Heart right ventricle (tissue), 16 donors: Measurements from ENCODE around the gene PPP1R15A. TPM values are rescaled to one million over a fixed set of nuclear protein-coding genes. Genes with fewer than 3 reads are reported as not detected.
"Not testable (repeated sequence)": the region's sequence is repeated elsewhere in the genome, so short reads cannot be mapped to it uniquely, and the experiment has no call there.

ENCODE experiments used
- ATAC-seq, 8 donors: fragments of 200-7000 bp; cut with Tn5 transposase; one replicate each; pipeline ENCODE4 v1.9.1; 2020; ENCODE audit warnings: mild to moderate bottlenecking in 8 of 8, moderate library complexity in 8 of 8, moderate number of reproducible peaks in 1 of 8
- DNase-seq, 2 donors: peaks; one replicate each; pipeline ENCODE4 v3.0.0-alpha.2; 2020
- H3K27ac ChIP-seq, 10 donors: fragments of 200-600 bp; sonication (generic) in 2 of 10; one replicate each; pipeline versions ENCODE4 v1.5.0 to v1.8.0; 2020 to 2022; ENCODE audit warnings: mild to moderate bottlenecking in 3 of 10
- H3K27me3 ChIP-seq, 7 donors: fragments of 200-600 bp; one replicate each; pipeline ENCODE4 v1.8.0; 2021 to 2022; ENCODE audit warnings: mild to moderate bottlenecking in 2 of 7
- H3K36me3 ChIP-seq, 9 donors: fragments of 200-600 bp; sonication (generic) in 1 of 9; one replicate each; pipeline versions ENCODE4 v1.5.0 to v1.8.0; 2020 to 2022; ENCODE audit warnings: mild to moderate bottlenecking in 2 of 9
- H3K4me1 ChIP-seq, 9 donors: fragments of 200-600 bp; sonication (generic) in 1 of 9; one replicate each; pipeline versions ENCODE4 v1.5.0 to v1.8.0; 2020 to 2022; ENCODE audit warnings: mild to moderate bottlenecking in 4 of 9
- H3K4me3 ChIP-seq, 10 donors: fragments of 200-600 bp; sonication (generic) in 2 of 10; one replicate each; pipeline versions ENCODE4 v1.5.0 to v1.8.0; 2020 to 2022; ENCODE audit warnings: mild to moderate bottlenecking in 7 of 10, moderate library complexity in 2 of 10
- H3K9me3 ChIP-seq, 11 donors: fragments of 200-600 bp in 10 of 11; sonication (generic) in 2 of 11; one replicate each; pipeline versions ENCODE4 v1.5.0 to v1.8.0; 2013 to 2022; ENCODE audit warnings: mild to moderate bottlenecking in 2 of 11, control low read depth in 1 of 11, moderate library complexity in 1 of 11
- CTCF ChIP-seq, 9 donors: fragments of 200-600 bp; sonication (generic) in 2 of 9; IDR thresholded peaks; one replicate each; pipeline versions ENCODE4 v1.5.0 to v1.8.0; 2021 to 2022; ENCODE audit warnings: antibody characterized with exemption in 9 of 9, mild to moderate bottlenecking in 5 of 9, moderate library complexity in 1 of 9
- WGBS, 2 donors: extraction: QIAGEN DNeasy Blood & Tissue Kit; methylation state at CpG; one replicate each; pipeline ENCODE4 v1.1.7; 2013; ENCODE audit warnings: inconsistent platforms in 1 of 2; 5-methylcytosine and 5-hydroxymethylcytosine counted together
- intact Hi-C, 10 donors: fragments of 100-400 bp; cut with DNase I; formaldehyde crosslinking; loops; one replicate each; pipeline versions ENCODE4 v1.11.1 to v1.14.2; 2022
- polyA plus RNA-seq, 2 donors: library from polyadenylated mRNA; stranded (reverse); fragments of 200-250 nt; gene quantifications; one replicate each; pipeline ENCODE4 v1.2.3, GENCODE V29; 2013
- total RNA-seq, 10 donors: library from RNA; stranded (reverse); fragmentation: NEBNext Ultra II Directional in 3 of 10; extraction: Animal tissue kit (Norgen Biotek cat#: 25700) in 3 of 10; gene quantifications; one replicate each; pipeline versions ENCODE4 v1.2.1 to v1.2.4, GENCODE V29; 2021 to 2023
- donor health status: Arrhythmogenic right ventricular cardiomyopathy.
- donor health status: ischemic (EF 13 %, LVEDD 7.1; RV severe dilation, severe dysfunction).
- donor health status: healthy with polysubstance abuse.
- donor health status: DM: no; HTN: yes; CAD: no.
- donor health status: DM: no; HTN: no; CAD: no.
- donor health status: ischemic (EF 25% LVEDD 6.9; RV normal size, moderate dysfunction).
- donor health status: ischemic (EF 25% LVEDD 5.7; RV mildly dilated, moderate dysfunction).
- donor health status: healthy.
- donor health status: DM: yes; HTN: yes; CAD: no.
- donor health status: Ischemic cardiomyopathy.
- donor health status: ischemic (EF 35%, LVEDD 5.7; RV mildly dilated, moderate dysfunction).
- donor health status: nonischemic (EF 11% LVEDD 7.7; RV severe dilation, severe dysfunction).
- donor health status: DM: yes; HTN: yes; CAD: no.
- donor health status: PGD.
- donor health status: ischemic (EF 29% LVEDD 5.4; RV normal size, mild dysfunction).
- donor health status: nonischemic (EF 23%, LVEDD 6.1; RV moderate dilation, normal function).

Gene PPP1R15A
- total and polyA plus RNA-seq, 12 donors, result 55.4 to 192 (median 73.7) TPM

- no peak for ATAC-seq
- H3K9me3 ChIP-seq, result no peaks in the 10 kb centered on the region
- H3K4me1 ChIP-seq, result peaks cover 7 to 52% (median 39%) of the 10 kb centered on the region in 9 donors
- no peak for DNase-seq
- H3K36me3 ChIP-seq, result peaks cover 0 to 21% (median 17%) of the 10 kb centered on the region in 9 donors
- H3K27ac ChIP-seq, result no peak overlapping the region
- TF ChIP-seq CTCF (IDR thresholded peaks at IDR 0.05), result no peak
- H3K27me3 ChIP-seq, result no peaks in the 10 kb centered on the region
- H3K4me3 ChIP-seq, result no peak overlapping the region
- intact Hi-C loops, result loop anchor here in 5 of 10 donors (5.0 to 10.0 kb wide), 3 partner anchors 95 to 492 kb away; partner anchors contain the start of genes FTL (in 4 of the 5), DKKL1 (in 1 of the 5) and TEAD2 (in 1 of the 5)
- WGBS, 2 donors, result 95 to 96% methylated on average over 9 of the region's 9 CpGs
Measured at GRCh38 chr19:48870048-48870447, 2.2 kb upstream of the PPP1R15A start.

GRCh38 chr19:48871471-48872181, 595 bp upstream of the PPP1R15A start:
- H3K36me3 ChIP-seq, result peaks cover 0 to 36% (median 33%) of the 10 kb centered on the region in 9 donors
- ATAC-seq, H3K9me3 ChIP-seq, DNase-seq, H3K27me3 ChIP-seq: not testable (repeated sequence)
- peak overlapping the region in 6 of 10 donors; percentile 69 to 100 (median 97) for H3K4me3 ChIP-seq
- intact Hi-C loops, result loop anchor here in 7 of 10 donors (1.0 to 10.0 kb wide), 6 partner anchors 29 to 491 kb away; partner anchors contain the start of genes FTL (in 5 of the 7), NUCB1 (in 2 of the 7), DKKL1 (in 1 of the 7) and GYS1 (in 1 of the 7)
- peak overlapping the region in 9 of 10 donors; percentile 96 to 100 (median 100) for H3K27ac ChIP-seq
- peaks cover 7 to 62% (median 53%) of the 10 kb centered on the region in 9 donors for H3K4me1 ChIP-seq
- 82 to 84% methylated on average over 24 to 31 of the region's 31 CpGs for WGBS, 2 donors

GRCh38 chr19:48872884-48873475, 759 bp downstream of the PPP1R15A start:
- DNase-seq (peak; percentile 72 to 95), ATAC-seq (peak; percentile 63 to 87 (median 78))
- TF ChIP-seq CTCF (IDR thresholded peaks at IDR 0.05), result no peak

GRCh38 chr19:48873476-48874302, 1.5 kb downstream of the PPP1R15A start:
- Histone ChIP-seq H3K9me3 (no peaks in the 10 kb centered on the region), H3K4me3 (peak overlapping the region; percentile 69 to 100 (median 92)), H3K4me1 (peaks cover 6 to 63% (median 52%) of the 10 kb centered on the region in 9 donors), H3K27me3 (no peaks in the 10 kb centered on the region), H3K36me3 (peaks cover 0 to 55% (median 36%) of the 10 kb centered on the region in 9 donors), H3K27ac (peak overlapping the region; percentile 96 to 100 (median 100))
- peak in 1 of 9 donors; percentile 3 for TF ChIP-seq CTCF (IDR thresholded peaks at IDR 0.05)
- WGBS, 2 donors, result 12 to 13% methylated on average over 14 of the region's 14 CpGs
- ATAC-seq (peak in 6 of 8 donors; percentile 0 to 11 (median 2)), DNase-seq (no peak)
- intact Hi-C loops, result loop anchor here in 7 of 10 donors (2.0 to 10.0 kb wide), 5 partner anchors 27 to 489 kb away; partner anchors contain the start of genes FTL (in 6 of the 7), NUCB1 (in 2 of the 7), DKKL1 (in 1 of the 7) and TEAD2 (in 1 of the 7)

More at GRCh38 chr19:48872884-48873475, 759 bp downstream of the PPP1R15A start:
- H3K4me3 ChIP-seq, result peak overlapping the region; percentile 69 to 100 (median 92)
- no peaks in the 10 kb centered on the region for H3K9me3 ChIP-seq
- H3K4me1 ChIP-seq, result peaks cover 7 to 62% (median 51%) of the 10 kb centered on the region in 9 donors
- no peaks in the 10 kb centered on the region for H3K27me3 ChIP-seq
- H3K36me3 ChIP-seq, result peaks cover 0 to 50% (median 36%) of the 10 kb centered on the region in 9 donors
- intact Hi-C loops, result loop anchor here in 7 of 10 donors (1.0 to 10.0 kb wide), 6 partner anchors 28 to 489 kb away; partner anchors contain the start of genes FTL (in 5 of the 7), NUCB1 (in 2 of the 7), DKKL1 (in 1 of the 7) and GYS1 (in 1 of the 7)
- peak overlapping the region; percentile 96 to 100 (median 100) for H3K27ac ChIP-seq
- 1% methylated on average over 14 of the region's 14 CpGs for WGBS, 2 donors
